Fibroblast of skin of left quadriceps (primary cell): Measurements from ENCODE around the gene PCDH17.

Experiments used
- DNase-seq, 2 experiments: peaks; one replicate each; pipeline ENCODE4 v3.0.0-alpha.2; 2013; ENCODE audit warnings: low read depth in 2 of 2

Gene PCDH17, protein sequence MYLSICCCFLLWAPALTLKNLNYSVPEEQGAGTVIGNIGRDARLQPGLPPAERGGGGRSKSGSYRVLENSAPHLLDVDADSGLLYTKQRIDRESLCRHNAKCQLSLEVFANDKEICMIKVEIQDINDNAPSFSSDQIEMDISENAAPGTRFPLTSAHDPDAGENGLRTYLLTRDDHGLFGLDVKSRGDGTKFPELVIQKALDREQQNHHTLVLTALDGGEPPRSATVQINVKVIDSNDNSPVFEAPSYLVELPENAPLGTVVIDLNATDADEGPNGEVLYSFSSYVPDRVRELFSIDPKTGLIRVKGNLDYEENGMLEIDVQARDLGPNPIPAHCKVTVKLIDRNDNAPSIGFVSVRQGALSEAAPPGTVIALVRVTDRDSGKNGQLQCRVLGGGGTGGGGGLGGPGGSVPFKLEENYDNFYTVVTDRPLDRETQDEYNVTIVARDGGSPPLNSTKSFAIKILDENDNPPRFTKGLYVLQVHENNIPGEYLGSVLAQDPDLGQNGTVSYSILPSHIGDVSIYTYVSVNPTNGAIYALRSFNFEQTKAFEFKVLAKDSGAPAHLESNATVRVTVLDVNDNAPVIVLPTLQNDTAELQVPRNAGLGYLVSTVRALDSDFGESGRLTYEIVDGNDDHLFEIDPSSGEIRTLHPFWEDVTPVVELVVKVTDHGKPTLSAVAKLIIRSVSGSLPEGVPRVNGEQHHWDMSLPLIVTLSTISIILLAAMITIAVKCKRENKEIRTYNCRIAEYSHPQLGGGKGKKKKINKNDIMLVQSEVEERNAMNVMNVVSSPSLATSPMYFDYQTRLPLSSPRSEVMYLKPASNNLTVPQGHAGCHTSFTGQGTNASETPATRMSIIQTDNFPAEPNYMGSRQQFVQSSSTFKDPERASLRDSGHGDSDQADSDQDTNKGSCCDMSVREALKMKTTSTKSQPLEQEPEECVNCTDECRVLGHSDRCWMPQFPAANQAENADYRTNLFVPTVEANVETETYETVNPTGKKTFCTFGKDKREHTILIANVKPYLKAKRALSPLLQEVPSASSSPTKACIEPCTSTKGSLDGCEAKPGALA (N-terminal part only)

DNA sequence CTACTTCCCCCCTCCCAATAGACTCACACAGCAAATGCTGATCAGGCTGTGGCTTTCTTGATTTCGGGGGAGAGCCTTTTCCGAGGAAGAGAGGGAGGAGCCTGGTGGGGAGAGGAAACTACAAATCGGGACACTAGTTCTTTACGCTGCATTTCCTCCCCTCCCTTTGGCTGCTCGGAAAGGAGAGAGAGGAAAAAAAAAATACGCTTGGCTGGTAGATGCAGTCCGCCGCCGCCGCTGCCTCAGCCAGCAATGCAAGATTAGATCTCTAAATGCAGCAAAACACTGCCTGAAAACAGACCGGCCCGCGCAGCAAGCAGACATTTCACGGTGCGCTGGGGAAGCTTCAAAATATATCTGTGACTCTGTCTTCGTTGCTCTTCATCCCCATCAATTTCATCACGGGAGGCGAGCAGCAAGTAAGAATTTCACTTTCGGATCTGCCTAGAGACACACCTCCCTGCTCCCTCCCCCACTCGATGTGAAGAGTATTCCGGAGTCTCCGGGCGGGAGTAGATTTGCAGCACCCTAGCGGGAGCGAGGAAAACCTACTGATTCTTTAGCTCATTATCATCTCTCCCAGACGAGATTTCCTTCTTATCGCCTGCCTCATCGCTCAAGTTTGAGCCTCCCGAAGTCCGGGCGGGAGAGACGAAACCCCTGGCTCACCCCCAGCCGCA, at the start of gene PCDH17:
Gene PCDH17, plus strand, starts transcription at position 149 of the 680 bp plus-strand sequence. CDS start 803 bp downstream, outside the sequence.
- no peak for DNase-seq

DNA sequence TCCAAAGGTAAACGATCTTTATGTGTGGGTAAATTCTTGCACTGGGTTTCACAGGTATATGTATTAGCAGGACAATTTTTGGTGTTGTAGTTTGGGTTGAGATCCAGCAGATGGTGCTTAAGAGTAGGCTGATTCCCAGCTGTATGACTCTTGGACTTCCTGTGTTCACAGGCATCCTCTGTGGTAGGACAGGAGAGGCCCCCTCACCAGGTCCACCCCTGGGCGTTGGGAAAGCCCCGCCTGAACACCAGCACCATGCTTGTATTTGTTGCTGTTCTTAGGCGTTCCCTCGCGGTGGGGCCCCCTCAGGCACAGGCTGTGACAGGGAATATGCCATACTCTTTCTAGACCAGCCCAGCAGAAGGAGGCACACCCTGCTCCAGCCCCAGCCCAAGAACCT, 49.5 kb upstream of the PCDH17 start:
- no peak for DNase-seq

DNA sequence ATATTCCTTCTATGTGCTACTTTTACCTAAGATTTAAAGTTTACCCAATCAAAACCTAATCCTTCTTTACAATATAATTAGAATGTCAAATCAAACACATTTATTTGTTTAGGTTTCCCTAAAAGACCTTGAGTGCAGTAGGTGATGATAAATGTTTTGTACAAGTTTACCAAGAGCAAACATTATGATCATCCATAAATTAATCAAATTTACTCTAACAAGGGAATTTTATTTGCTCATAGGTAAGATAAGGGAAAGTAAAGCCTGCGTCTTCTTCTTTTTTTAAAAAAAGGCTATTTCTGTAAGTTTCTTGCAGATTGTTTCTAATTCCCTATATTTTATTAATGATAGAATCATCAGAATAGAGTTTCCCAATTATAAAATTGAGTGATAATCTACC, 48.0 kb upstream of the PCDH17 start:
- no peak for DNase-seq

DNA sequence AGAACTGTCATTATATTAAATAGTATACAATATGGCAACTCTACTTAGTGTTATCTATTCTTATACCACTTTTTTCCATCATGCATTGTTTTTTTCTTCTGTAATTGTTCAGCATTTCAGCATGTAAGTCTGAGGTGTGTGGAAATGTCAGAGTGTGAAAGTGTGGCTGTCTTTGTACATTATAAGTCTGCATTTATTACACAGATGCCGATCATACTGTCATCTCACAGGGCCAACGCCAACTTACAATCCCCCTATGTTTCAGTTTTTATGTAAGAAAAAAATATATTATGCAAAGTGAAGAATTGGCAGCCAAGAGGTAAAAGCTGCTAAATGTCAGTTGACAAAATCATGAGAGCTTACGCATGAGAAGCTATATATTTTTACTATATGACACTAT, 42.9 kb upstream of the PCDH17 start:
- no peak for DNase-seq

DNA sequence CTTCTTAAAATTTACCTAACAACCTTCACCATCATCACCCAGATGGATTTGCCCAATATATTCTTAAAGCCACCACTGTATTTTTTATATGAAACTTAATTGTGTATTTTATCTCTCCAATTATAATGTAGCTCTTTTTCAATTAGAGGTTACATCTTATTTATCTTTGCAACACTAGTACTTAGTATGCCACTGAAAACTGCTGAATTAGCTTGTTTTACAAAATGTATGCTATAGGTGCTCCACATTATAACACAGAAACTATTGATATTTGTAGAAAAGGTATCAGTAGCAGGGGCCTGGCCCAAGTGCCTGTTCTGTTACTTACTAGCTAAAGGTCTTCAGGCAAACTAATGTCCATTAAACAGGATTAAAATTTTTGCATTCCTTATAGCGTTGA, 35.8 kb upstream of the PCDH17 start:
- DNase-seq: no peak

DNA sequence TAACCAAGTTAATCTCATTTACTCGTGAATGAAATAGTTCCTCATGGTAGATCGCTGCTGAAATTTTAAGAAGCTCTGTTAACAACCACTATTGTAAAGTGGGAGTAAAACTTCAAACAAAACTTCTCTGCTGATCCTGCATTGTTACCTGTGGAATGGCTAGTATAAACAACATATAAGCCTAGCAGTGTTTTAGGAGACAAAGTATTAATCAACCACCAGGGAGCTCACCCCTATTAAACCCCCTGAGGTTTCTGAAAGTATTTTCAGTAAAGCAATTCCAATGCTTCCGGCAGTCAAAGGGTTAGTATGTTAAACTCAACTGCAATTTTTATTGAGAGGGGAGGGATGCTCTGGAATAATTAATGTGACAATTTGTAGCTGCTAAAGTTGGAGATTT, 30.0 kb upstream of the PCDH17 start:
- no peak for DNase-seq

DNA sequence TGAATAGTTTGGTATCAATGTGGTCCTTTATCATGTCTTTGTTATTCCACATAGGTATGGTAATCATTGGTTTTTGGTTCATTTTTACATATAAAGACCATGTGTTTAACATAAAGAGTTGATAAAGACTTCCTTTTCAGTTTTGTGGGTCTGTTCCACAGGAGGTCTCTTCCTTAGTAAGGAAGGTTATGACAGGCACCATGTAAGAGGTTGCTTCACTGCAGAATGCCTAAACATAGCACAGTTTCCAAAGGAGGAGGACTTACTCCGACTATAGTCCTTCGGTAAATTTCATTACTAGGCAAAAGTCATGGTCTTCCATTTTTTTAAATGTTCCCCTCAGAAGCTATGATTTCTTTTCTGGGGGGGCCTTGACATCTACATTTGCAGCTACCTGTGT, 27.1 kb upstream of the PCDH17 start:
- DNase-seq: no peak

DNA sequence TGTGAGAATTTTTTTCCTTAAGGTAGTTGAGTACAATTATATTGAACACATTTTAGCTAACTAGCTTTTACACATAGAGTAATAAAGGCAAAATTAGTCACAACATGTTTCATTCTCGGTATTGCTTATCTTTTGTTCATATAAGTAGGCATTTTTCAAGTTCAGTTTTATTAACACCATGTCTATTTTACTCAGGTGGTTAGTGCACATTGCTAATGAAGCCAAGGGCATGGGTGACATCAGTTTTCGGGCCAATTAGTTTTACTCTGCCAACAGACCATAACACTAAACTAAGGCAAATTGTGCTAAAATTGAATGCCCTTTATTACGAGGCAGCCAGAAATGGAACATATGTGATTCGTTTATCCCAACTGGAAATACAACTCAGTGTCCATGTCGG, 19.6 kb upstream of the PCDH17 start:
- no peak for DNase-seq

DNA sequence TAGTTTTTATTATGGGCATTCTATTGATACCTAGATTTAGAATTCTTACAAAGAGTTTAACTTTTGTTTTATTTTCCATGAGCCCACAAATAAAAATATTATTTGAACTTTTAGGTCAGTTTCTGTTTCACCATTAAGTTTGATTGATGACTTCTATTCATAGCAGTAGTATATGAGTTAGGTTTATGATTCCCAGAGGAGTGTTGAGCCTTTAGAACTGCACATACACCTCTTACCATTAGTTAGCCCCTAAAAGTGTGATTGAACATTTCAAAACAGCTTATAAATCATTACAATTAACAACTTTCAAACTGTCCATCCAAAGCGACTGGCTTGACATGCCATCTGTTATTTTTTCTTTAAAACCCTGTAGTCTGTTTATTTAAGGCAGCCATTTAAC, 19.0 kb upstream of the PCDH17 start:
- no peak for DNase-seq

DNA sequence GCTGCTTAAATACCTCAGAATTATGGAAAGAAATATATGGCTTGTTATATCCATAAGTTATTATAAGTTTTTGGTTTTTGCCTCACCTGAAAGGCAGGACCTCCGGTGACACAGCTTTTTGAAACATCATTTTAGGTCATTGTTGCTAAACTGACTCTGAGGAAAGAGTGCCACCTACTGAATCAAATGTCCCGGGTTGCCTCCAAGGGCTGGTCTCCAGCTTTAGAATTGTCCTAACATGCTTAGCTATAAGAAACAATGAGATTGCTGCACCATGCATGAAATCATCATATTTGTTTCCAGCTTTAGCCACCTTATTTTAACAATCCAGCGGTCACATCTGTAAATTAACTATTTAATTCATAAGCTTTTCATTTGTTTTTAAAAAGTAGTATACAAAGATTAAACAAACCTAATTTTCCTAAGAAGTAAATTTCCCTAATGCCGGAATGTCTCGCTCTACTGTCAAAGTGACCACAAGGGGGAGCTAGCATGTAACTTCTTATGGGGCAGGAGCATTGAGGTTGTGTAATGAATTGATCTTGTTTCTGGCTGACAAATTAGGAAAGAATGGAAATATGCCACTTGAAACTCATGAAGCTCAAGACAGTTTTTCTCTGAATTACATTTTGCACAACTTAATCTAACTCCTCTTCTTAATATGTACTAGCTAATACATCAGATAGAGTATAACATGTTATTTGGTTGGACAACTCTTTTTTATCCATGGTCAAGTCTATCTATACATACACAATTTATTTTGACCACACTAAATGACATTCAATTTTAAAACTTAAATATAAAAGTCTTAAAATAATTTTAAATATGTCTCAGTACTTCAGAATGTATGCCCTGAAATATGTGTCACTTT, 6.7 kb upstream of the PCDH17 start:
- peak in 1 of 2 experiments; percentile 39 for DNase-seq

DNA sequence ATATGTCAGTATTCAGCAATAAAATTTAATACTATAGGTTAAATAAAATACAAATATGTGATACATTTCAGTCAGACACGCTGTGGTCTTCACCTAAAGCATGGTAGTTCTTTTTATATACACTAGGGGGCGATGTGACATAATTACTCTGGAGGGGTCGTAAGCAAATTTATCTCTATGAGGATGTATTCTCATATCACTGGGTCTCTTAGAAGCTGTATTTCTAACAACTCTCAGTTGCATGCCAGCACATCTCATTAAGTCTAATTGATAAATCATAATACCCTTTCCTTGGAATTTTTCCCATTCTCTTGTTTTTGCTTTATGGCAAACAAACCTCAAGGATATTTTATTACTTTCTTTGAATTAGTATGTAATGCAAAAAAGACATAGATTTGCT, 3.9 kb upstream of the PCDH17 start:
- no peak for DNase-seq

DNA sequence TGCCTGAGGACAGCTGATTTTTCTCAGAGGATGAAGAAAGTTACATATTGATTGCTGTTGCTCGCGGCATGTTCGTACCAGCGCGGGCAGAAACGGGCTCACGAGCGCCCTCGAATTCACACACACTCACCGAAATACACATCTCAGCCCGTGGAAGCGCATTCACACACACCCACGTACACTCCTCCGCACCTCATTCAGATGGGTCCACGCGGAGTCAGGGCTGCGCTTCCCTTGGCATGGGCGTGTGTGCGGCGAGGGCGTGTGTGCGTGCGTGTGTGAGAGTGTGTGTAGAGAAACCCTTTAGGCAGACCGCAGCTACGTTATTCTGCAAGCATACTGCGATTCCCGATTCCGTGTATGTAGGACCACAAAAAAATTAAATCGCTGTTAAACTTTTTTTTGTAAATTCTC, 2.1 kb upstream of the PCDH17 start:
- DNase-seq: no peak

DNA sequence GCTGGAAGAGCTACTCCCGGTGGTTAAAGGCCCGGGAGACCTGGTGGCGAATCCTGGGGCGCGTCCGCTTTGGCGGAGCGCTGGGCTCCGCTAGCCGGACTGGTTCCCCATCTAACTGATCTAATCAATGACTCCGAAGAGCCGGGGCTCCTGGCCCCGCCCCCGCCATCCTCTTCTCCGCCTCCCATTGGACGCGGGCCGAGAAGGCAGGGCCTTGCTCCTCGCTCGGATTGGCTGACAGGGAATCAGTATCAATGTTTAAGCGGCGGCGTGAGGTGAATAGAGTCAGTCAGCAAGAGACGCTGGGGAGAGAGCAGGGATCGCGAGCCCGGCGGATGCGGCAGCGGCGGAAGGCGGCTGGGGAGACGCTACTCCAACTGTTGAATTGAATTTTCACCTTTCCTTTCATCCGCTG, 1.7 kb upstream of the PCDH17 start:
- DNase-seq: peak; percentile 89

DNA sequence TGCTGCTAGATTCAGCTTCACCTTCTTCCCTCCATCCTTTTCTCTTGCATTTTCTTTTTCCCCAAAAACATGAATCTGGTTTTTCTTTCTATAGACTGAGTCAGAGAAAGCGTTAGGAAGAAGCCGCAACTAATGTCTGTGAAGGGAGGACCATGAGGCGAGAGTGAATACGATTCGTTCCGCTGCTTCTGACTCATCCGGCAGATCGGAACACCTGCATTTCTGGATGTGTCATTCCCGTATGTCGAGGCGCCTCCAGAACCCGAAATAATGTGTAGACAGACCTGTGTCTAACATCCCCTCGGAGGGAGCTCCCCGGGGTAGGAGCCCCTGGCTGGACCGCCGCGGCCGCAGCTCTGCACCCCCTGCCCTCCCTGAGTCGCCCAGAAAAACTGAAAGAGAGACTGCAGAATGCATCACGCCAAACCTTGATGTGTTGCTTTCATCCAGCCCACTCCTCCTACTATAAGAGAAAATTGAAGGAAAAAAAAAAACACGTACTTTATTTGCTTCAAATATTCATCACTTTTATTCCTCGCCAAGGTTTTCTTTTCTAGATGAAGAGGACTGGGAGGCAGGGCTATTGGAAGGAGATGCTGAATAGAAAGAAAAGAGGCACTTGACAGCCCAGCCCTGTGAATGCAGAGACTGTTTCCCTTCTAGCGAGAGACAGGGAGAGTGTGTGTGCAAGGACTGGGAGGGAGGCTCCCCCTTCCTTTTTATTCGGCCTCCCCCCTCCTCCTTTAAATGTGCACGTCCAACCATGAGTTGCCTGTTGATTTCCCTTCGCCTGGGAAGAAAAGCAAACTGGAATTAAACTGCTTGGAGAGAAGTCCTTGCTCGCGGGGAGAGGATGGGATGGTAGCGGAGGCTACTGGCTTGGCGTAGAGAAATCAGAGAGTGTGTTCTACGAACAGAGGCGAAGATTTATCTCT, 616 bp upstream of the PCDH17 start:
- no peak for DNase-seq

DNA sequence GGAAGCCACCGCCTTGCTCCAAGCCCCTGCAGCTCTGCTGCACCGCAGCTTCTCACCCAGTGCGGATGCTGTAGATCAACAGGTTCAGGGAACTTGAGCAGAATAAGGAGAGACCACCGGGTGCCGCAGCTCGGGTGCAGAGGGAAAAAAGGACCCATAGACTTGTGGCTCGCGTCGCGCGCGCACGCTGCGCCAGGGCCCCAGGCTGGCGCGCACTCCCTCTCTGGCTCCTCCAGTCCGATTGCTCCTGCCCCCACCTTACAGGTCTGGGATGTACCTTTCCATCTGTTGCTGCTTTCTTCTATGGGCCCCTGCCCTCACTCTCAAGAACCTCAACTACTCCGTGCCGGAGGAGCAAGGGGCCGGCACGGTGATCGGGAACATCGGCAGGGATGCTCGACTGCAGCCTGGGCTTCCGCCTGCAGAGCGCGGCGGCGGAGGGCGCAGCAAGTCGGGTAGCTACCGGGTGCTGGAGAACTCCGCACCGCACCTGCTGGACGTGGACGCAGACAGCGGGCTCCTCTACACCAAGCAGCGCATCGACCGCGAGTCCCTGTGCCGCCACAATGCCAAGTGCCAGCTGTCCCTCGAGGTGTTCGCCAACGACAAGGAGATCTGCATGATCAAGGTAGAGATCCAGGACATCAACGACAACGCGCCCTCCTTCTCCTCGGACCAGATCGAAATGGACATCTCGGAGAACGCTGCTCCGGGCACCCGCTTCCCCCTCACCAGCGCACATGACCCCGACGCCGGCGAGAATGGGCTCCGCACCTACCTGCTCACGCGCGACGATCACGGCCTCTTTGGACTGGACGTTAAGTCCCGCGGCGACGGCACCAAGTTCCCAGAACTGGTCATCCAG, 964 bp downstream of the PCDH17 start:
- DNase-seq: no peak

DNA sequence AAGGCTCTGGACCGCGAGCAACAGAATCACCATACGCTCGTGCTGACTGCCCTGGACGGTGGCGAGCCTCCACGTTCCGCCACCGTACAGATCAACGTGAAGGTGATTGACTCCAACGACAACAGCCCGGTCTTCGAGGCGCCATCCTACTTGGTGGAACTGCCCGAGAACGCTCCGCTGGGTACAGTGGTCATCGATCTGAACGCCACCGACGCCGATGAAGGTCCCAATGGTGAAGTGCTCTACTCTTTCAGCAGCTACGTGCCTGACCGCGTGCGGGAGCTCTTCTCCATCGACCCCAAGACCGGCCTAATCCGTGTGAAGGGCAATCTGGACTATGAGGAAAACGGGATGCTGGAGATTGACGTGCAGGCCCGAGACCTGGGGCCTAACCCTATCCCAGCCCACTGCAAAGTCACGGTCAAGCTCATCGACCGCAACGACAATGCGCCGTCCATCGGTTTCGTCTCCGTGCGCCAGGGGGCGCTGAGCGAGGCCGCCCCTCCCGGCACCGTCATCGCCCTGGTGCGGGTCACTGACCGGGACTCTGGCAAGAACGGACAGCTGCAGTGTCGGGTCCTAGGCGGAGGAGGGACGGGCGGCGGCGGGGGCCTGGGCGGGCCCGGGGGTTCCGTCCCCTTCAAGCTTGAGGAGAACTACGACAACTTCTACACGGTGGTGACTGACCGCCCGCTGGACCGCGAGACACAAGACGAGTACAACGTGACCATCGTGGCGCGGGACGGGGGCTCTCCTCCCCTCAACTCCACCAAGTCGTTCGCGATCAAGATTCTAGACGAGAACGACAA, 1.8 kb downstream of the PCDH17 start:
- DNase-seq: no peak

DNA sequence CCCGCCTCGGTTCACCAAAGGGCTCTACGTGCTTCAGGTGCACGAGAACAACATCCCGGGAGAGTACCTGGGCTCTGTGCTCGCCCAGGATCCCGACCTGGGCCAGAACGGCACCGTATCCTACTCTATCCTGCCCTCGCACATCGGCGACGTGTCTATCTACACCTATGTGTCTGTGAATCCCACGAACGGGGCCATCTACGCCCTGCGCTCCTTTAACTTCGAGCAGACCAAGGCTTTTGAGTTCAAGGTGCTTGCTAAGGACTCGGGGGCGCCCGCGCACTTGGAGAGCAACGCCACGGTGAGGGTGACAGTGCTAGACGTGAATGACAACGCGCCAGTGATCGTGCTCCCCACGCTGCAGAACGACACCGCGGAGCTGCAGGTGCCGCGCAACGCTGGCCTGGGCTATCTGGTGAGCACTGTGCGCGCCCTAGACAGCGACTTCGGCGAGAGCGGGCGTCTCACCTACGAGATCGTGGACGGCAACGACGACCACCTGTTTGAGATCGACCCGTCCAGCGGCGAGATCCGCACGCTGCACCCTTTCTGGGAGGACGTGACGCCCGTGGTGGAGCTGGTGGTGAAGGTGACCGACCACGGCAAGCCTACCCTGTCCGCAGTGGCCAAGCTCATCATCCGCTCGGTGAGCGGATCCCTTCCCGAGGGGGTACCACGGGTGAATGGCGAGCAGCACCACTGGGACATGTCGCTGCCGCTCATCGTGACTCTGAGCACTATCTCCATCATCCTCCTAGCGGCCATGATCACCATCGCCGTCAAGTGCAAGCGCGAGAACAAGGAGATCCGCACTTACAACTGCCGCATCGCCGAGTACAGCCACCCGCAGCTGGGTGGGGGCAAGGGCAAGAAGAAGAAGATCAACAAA, 2.6 kb downstream of the PCDH17 start:
- DNase-seq: no peak
